ENCODE measurements around the gene MED10. TPM values are rescaled to one million over a fixed set of nuclear protein-coding genes. Genes with fewer than 3 reads are reported as not detected.

The MED10 gene
- total and polyA plus RNA-seq, 2 of the 4 experiments (the other 2 are of a cell fraction) = 9.1 to 60.0 TPM

DNA sequence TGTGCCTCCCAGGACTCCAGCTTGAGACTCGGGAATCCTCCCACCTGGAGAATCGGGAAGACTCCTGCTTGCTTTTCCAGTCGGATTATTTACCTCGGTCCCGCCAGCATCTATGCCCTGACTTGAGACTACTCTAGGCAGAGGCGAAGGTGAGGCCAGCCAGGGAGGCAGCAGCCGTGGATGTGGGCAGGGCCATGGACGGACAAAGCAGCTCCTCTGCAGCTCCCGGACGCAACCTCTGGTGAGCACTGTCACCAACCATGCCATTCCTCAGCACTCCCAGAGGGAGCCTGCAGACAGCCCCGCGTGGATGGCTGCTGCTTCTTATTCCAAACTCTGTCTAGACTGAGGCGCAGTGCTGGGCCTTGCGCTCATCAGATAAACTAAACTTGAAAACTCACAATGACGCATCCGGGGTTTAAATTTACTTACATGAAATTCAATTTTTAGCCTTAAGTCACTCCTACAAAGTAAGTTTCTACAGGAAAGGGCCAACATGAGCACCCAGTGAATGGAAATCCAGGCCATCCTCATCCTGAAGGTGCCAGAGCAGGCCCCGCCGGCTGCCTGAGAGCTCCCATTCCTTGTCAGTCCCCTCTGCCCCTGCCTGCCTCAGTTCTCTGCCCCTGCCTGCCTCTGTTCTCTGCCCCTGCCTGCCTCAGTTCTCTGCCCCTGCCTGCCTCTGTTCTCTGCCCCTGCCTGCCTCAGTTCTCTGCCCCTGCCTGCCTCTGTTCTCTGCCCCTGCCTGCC, 17.8 kb downstream of the MED10 start:
- H3K18ac ChIP-seq (ENCODE audit: low read depth, low read length) = no peak overlapping the region
- no peak overlapping the region for H3K14ac ChIP-seq (replicated peaks; ENCODE audit: low read depth, low read length)
- peak overlapping the region; percentile 44 for H2AK9ac ChIP-seq (replicated peaks; ENCODE audit: low read depth, low read length, poor library complexity)
- 65% methylated on average over 5 of the region's 18 CpGs; no CpG with 5 or more reads in 1 of the 2 experiments for WGBS, 2 experiments (ENCODE audit: extremely low coverage in 2 of 2, insufficient read length in 1 of 2)
- H4K5ac ChIP-seq (ENCODE audit: low read depth, low read length) = no peak overlapping the region
- BruUV-seq (replicated peaks) = no TSS peak
- intact Hi-C loops (cut with micrococcal nuclease) (no loop called here), in situ Hi-C loops (cut with MboI; ENCODE audit: low sequenced_read_pairs) (no loop called here), dilution Hi-C loops (cut with HindIII; ENCODE audit: low sequenced_read_pairs, unreplicated experiment) (no loop called here)
- CTCF ChIA-PET = no interaction called here
- H3K4me3 ChIP-seq (ENCODE audit: insufficient read depth, low read depth, low read length) = no peak overlapping the region
- H2AFZ ChIP-seq (replicated peaks; ENCODE audit: low read length, poor library complexity) = no peak overlapping the region
- no peak overlapping the region for H2BK15ac ChIP-seq (ENCODE audit: low read depth, low read length)
- H3K4me2 ChIP-seq (ENCODE audit: low read depth, low read length) = no peak overlapping the region
- no peak overlapping the region for H4K8ac ChIP-seq (ENCODE audit: low read depth in 2 of 2, low read length in 2 of 2)
- H3K56ac ChIP-seq (ENCODE audit: extremely low read depth, insufficient read depth, low read length) = no peak overlapping the region
- no peak overlapping the region for H2BK120ac ChIP-seq (ENCODE audit: low read depth, low read length)
- H3K4me1 ChIP-seq (ENCODE audit: control insufficient read depth, insufficient read depth, low read length) = no peaks in the 10 kb centered on the region
- TF ChIP-seq RFX5 (IDR thresholded peaks at IDR 0.05; ENCODE audit: low read depth, low read length) = no peak
- TF ChIP-seq NFE2L2 (IDR thresholded peaks at IDR 0.05; ENCODE audit: low read depth, low read length) = no peak
- no peak for TF ChIP-seq POLR2A (IDR thresholded peaks at IDR 0.05; ENCODE audit: low read depth, low read length)
- TF ChIP-seq CEBPB (IDR thresholded peaks at IDR 0.05; ENCODE audit: low read depth, low read length) = no peak
- no peak for TF ChIP-seq CHD1 (IDR thresholded peaks at IDR 0.05; ENCODE audit: low read depth, low read length)
- TF ChIP-seq MAZ (IDR thresholded peaks at IDR 0.05; ENCODE audit: borderline replicate concordance, low read depth, low read length) = no peak
- no peak for TF ChIP-seq CTCF (conservative IDR thresholded peaks at IDR 0.05; ENCODE audit: low read depth, low read length)
- TF ChIP-seq MAFK (IDR thresholded peaks at IDR 0.05; ENCODE audit: low read depth, low read length) = no peak
- no peak overlapping the region for H2BK5ac ChIP-seq (ENCODE audit: low read depth, low read length, poor library complexity, severe bottlenecking)
- POLR2A ChIA-PET (ENCODE audit: unreplicated experiment) = no interaction called here
- no peaks in the 10 kb centered on the region for H4K20me1 ChIP-seq (ENCODE audit: insufficient read depth, low read length)
- H3K4ac ChIP-seq (ENCODE audit: low read depth, low read length) = no peak overlapping the region
- H3K27me3 ChIP-seq (ENCODE audit: control insufficient read depth, insufficient read depth, low read length) = no peaks in the 10 kb centered on the region
- H2BK20ac ChIP-seq (ENCODE audit: low read depth, low read length) = no peak overlapping the region
- H3K9me3 ChIP-seq (ENCODE audit: control insufficient read depth, insufficient read depth, low read length) = no peaks in the 10 kb centered on the region
- H3K79me1 ChIP-seq (ENCODE audit: low read depth in 1 of 2, low read length in 2 of 2) = no peaks in the 10 kb centered on the region
- no peak overlapping the region for H4K91ac ChIP-seq (ENCODE audit: insufficient read depth, low read depth, low read length)
- no peak overlapping the region for H2AK5ac ChIP-seq (ENCODE audit: low read depth, low read length)
- ATAC-seq (ENCODE audit: low read depth) (no peak), DNase-seq (no peak)
- no peak overlapping the region for H3K27ac ChIP-seq (ENCODE audit: insufficient read depth, low read length)
- H3K9ac ChIP-seq (ENCODE audit: low read depth, low read length) = no peak overlapping the region
- 0 out of 2 replicates have a peak, but pooled peaks cover 5% of the 10 kb centered on the region for H3K9me1 ChIP-seq (ENCODE audit: insufficient read depth, low read length)
- H3K23ac ChIP-seq (ENCODE audit: low read depth, low read length) = no peak overlapping the region
- no peaks in the 10 kb centered on the region for H3K36me3 ChIP-seq (ENCODE audit: control insufficient read depth, insufficient read depth, low read length)

All from IMR-90 (cell line).